ENCODE measurements around the gene TNPO1. TPM values are rescaled to one million over a fixed set of nuclear protein-coding genes. Genes with fewer than 3 reads are reported as not detected.
A peak's percentile ranks its signal among the peaks of the same experiment; 100 is the strongest.

Gene TNPO1
- total and polyA plus RNA-seq, 2 of the 13 experiments (the other 11 are each of a cell fraction or from before 2014, with no cell fraction given): 26.7 to 123 TPM

DNA sequence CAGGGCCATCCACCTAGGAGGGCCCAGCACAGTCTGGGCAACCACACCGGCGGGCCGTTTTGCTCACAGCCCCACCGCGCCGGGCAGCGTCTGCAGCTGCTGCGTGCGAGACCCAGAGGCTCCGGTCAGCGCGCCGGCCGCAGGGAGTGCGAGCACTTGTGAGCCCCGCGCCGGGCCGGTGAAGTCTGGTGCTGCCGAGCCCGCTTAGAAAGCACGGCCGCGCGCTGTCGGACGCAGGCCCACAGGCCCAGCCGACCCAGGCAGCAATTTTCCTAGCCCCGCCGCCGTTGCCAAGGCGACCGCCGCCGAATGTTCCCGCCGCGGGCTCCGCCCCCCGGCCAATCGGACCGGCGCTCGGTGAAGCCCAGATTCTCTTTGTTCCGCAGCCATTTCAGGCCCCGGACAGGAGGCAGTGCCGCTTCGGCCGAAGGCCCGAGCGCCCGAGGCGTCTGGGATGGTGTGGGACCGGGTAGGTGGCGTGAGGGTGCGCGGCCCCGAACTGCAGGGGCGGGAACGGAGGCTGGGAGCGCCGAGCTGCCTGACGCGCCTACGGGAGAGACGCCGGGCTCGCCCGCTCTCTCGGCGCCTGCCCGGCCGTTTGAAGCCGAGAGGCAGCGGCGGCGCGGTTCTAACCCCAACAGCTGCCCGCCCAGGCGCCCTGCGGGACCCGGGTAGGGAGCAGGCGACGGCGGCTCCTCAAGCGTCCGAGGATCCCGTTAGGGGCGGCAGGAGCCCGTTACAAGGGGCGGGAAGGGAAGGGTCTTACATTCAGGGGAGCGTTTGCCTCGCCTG, at the start of gene TNPO1 (continued):
- no peak for TF ChIP-seq ZNF572 (CRISPR knock-in tag; IDR thresholded peaks at IDR 0.05)
- TF ChIP-seq, protein P1, sequence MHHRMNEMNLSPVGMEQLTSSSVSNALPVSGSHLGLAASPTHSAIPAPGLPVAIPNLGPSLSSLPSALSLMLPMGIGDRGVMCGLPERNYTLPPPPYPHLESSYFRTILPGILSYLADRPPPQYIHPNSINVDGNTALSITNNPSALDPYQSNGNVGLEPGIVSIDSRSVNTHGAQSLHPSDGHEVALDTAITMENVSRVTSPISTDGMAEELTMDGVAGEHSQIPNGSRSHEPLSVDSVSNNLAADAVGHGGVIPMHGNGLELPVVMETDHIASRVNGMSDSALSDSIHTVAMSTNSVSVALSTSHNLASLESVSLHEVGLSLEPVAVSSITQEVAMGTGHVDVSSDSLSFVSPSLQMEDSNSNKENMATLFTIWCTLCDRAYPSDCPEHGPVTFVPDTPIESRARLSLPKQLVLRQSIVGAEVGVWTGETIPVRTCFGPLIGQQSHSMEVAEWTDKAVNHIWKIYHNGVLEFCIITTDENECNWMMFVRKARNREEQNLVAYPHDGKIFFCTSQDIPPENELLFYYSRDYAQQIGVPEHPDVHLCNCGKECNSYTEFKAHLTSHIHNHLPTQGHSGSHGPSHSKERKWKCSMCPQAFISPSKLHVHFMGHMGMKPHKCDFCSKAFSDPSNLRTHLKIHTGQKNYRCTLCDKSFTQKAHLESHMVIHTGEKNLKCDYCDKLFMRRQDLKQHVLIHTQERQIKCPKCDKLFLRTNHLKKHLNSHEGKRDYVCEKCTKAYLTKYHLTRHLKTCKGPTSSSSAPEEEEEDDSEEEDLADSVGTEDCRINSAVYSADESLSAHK (CRISPR knock-in tag; IDR thresholded peaks at IDR 0.05; ENCODE audit: borderline replicate concordance): no peak
- no peak for TF ChIP-seq AKAP8 (CRISPR knock-in tag; IDR thresholded peaks at IDR 0.05)
- no peak for TF ChIP-seq ZNF883 (CRISPR knock-in tag; IDR thresholded peaks at IDR 0.05; ENCODE audit: not compliant biosample characterization)
- TF ChIP-seq FIP1L1 (IDR thresholded peaks at IDR 0.05; ENCODE audit: borderline replicate concordance, insufficient read depth, low read depth, low read length): no peak
- TF ChIP-seq, protein P2, sequence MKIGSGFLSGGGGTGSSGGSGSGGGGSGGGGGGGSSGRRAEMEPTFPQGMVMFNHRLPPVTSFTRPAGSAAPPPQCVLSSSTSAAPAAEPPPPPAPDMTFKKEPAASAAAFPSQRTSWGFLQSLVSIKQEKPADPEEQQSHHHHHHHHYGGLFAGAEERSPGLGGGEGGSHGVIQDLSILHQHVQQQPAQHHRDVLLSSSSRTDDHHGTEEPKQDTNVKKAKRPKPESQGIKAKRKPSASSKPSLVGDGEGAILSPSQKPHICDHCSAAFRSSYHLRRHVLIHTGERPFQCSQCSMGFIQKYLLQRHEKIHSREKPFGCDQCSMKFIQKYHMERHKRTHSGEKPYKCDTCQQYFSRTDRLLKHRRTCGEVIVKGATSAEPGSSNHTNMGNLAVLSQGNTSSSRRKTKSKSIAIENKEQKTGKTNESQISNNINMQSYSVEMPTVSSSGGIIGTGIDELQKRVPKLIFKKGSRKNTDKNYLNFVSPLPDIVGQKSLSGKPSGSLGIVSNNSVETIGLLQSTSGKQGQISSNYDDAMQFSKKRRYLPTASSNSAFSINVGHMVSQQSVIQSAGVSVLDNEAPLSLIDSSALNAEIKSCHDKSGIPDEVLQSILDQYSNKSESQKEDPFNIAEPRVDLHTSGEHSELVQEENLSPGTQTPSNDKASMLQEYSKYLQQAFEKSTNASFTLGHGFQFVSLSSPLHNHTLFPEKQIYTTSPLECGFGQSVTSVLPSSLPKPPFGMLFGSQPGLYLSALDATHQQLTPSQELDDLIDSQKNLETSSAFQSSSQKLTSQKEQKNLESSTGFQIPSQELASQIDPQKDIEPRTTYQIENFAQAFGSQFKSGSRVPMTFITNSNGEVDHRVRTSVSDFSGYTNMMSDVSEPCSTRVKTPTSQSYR (CRISPR knock-in tag; IDR thresholded peaks at IDR 0.05; ENCODE audit: borderline replicate concordance): no peak
- TF ChIP-seq, protein P3, sequence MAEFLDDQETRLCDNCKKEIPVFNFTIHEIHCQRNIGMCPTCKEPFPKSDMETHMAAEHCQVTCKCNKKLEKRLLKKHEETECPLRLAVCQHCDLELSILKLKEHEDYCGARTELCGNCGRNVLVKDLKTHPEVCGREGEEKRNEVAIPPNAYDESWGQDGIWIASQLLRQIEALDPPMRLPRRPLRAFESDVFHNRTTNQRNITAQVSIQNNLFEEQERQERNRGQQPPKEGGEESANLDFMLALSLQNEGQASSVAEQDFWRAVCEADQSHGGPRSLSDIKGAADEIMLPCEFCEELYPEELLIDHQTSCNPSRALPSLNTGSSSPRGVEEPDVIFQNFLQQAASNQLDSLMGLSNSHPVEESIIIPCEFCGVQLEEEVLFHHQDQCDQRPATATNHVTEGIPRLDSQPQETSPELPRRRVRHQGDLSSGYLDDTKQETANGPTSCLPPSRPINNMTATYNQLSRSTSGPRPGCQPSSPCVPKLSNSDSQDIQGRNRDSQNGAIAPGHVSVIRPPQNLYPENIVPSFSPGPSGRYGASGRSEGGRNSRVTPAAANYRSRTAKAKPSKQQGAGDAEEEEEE (CRISPR knock-in tag; IDR thresholded peaks at IDR 0.05; ENCODE audit: borderline replicate concordance): no peak
- no peak for TF ChIP-seq ZNF382 (CRISPR knock-in tag; IDR thresholded peaks at IDR 0.05; ENCODE audit: borderline replicate concordance)
- no peak for TF ChIP-seq ELF4 (CRISPR knock-in tag; IDR thresholded peaks at IDR 0.05; ENCODE audit: borderline replicate concordance)
- TF ChIP-seq SP1 (IDR thresholded peaks at IDR 0.05): no peak
- TF ChIP-seq SP1 (CRISPR knock-in tag; IDR thresholded peaks at IDR 0.05): 0 out of 2 replicates have a peak, but pooled peaks have one; percentile 7
- TF ChIP-seq, protein P4, sequence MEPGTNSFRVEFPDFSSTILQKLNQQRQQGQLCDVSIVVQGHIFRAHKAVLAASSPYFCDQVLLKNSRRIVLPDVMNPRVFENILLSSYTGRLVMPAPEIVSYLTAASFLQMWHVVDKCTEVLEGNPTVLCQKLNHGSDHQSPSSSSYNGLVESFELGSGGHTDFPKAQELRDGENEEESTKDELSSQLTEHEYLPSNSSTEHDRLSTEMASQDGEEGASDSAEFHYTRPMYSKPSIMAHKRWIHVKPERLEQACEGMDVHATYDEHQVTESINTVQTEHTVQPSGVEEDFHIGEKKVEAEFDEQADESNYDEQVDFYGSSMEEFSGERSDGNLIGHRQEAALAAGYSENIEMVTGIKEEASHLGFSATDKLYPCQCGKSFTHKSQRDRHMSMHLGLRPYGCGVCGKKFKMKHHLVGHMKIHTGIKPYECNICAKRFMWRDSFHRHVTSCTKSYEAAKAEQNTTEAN (CRISPR knock-in tag; conservative IDR thresholded peaks at IDR 0.05): 0 out of 2 replicates have a peak, but pooled peaks have one; percentile 46
- no peak for TF ChIP-seq HOXA9 (CRISPR knock-in tag; IDR thresholded peaks at IDR 0.05; ENCODE audit: borderline replicate concordance)
- no peak for TF ChIP-seq EP300 (IDR thresholded peaks at IDR 0.05; ENCODE audit: low read depth in 2 of 2, low read length in 2 of 2)
- TF ChIP-seq EP300 (CRISPR knock-in tag; IDR thresholded peaks at IDR 0.05; ENCODE audit: borderline replicate concordance): no peak
- 0 out of 2 replicates have a peak, but pooled peaks have one; percentile 47 for TF ChIP-seq MTF1 (CRISPR knock-in tag; IDR thresholded peaks at IDR 0.05)
- TF ChIP-seq CHD4 (IDR thresholded peaks at IDR 0.05; ENCODE audit: borderline replicate concordance, low read length): no peak
- peak; percentile 97 for TF ChIP-seq U2AF2 (IDR thresholded peaks at IDR 0.05; ENCODE audit: low read depth, low read length)
- no peak; the same call in 1 of the 2 replicates for TF ChIP-seq NRL (CRISPR knock-in tag; IDR thresholded peaks at IDR 0.05; ENCODE audit: borderline replicate concordance)
- no peak; the same call in 1 of the 2 replicates for TF ChIP-seq GZF1 (CRISPR knock-in tag; IDR thresholded peaks at IDR 0.05)
- TF ChIP-seq EED (CRISPR knock-in tag; IDR thresholded peaks at IDR 0.05): no peak; the same call in none of the 2 replicates
